Stimulated activated naive B cell treated with anti-CD40 and anti-IgM and Interleukin-4, amounts not matched to agents 10 μg/mL and 1 μg/mL and 100 μg/mL, for 72 hours (primary cell): ENCODE results near the gene RRN3.
"Not testable (repeated sequence)": the region's sequence is repeated elsewhere in the genome, so short reads cannot be mapped to it uniquely, and the experiment has no call there.

Experiments used
- ATAC-seq, 2 donors: fragments of 150-1000 bp; cut with Tn5 transposase; replicated peaks; 2 replicates each; pipeline ENCODE4 v1.10.0; 2021; ENCODE audit warnings: moderate library complexity in 1 of 2
- DNase-seq: peaks from one replicate; pipeline ENCODE4 v3.0.0; 2021
- H3K27ac Mint-ChIP-seq: one replicate; pipeline ENCODE4 v1.8.0; 2022; ENCODE audit warnings: mild to moderate bottlenecking, mixed read lengths
- H3K27me3 Mint-ChIP-seq, 2 donors: one replicate each; pipeline ENCODE4 v1.8.0; 2022; ENCODE audit warnings: mixed read lengths in 2 of 2
- H3K36me3 Mint-ChIP-seq, 2 donors: one replicate each; pipeline ENCODE4 v1.8.0; 2022; ENCODE audit warnings: mixed read lengths in 2 of 2, mild to moderate bottlenecking in 1 of 2
- H3K4me1 Mint-ChIP-seq, 2 donors: one replicate each; pipeline ENCODE4 v1.8.0; 2022; ENCODE audit warnings: mixed read lengths in 2 of 2, mild to moderate bottlenecking in 1 of 2
- H3K4me3 Mint-ChIP-seq, 2 donors: one replicate each; pipeline ENCODE4 v1.8.0; 2022; ENCODE audit warnings: mild to moderate bottlenecking in 2 of 2, mixed read lengths in 2 of 2, moderate library complexity in 1 of 2
- H3K9me3 Mint-ChIP-seq, 2 donors: one replicate each; pipeline ENCODE4 v1.8.0; 2022; ENCODE audit warnings: mixed read lengths in 2 of 2, mild to moderate bottlenecking in 1 of 2

Gene RRN3

GRCh38 chr16:15130943-15131700 lies 37.0 kb upstream of the RRN3 start:
- ATAC-seq, H3K9me3 Mint-ChIP-seq, DNase-seq, H3K36me3 Mint-ChIP-seq, H3K4me3 Mint-ChIP-seq, H3K4me1 Mint-ChIP-seq, H3K27me3 Mint-ChIP-seq: not testable (repeated sequence)
- peak overlapping the region; percentile 14 for H3K27ac Mint-ChIP-seq

GRCh38 chr16:15130256-15130932 lies 36.3 kb upstream of the RRN3 start:
- H3K27me3 Mint-ChIP-seq, H3K9me3 Mint-ChIP-seq, H3K27ac Mint-ChIP-seq, H3K36me3 Mint-ChIP-seq, H3K4me3 Mint-ChIP-seq, ATAC-seq, H3K4me1 Mint-ChIP-seq, DNase-seq: not testable (repeated sequence)

GRCh38 chr16:15127641-15128425 lies 33.8 kb upstream of the RRN3 start:
- not testable (repeated sequence) for ATAC-seq, H3K36me3 Mint-ChIP-seq, H3K4me3 Mint-ChIP-seq, H3K27me3 Mint-ChIP-seq, DNase-seq, H3K27ac Mint-ChIP-seq, H3K9me3 Mint-ChIP-seq, H3K4me1 Mint-ChIP-seq

- not testable (repeated sequence) for DNase-seq, H3K27ac Mint-ChIP-seq, ATAC-seq, H3K36me3 Mint-ChIP-seq, H3K27me3 Mint-ChIP-seq, H3K9me3 Mint-ChIP-seq, H3K4me3 Mint-ChIP-seq, H3K4me1 Mint-ChIP-seq
Observed at GRCh38 chr16:15100372-15100987, 6.4 kb upstream of the RRN3 start.

GRCh38 chr16:15099366-15099909 lies 5.4 kb upstream of the RRN3 start:
- not testable (repeated sequence) for H3K27ac Mint-ChIP-seq, H3K36me3 Mint-ChIP-seq, H3K27me3 Mint-ChIP-seq, H3K4me1 Mint-ChIP-seq, H3K9me3 Mint-ChIP-seq, H3K4me3 Mint-ChIP-seq, ATAC-seq, DNase-seq

- H3K27ac Mint-ChIP-seq, H3K27me3 Mint-ChIP-seq, DNase-seq, ATAC-seq, H3K4me3 Mint-ChIP-seq, H3K9me3 Mint-ChIP-seq: not testable (repeated sequence)
- Mint-ChIP-seq H3K4me1 (peaks cover 8 to 17% of the 10 kb centered on the region in 2 donors), H3K36me3 (peaks cover 12% of the 10 kb centered on the region in 2 donors)
Observed at GRCh38 chr16:15096583-15096972, 2.5 kb upstream of the RRN3 start.

GRCh38 chr16:15093571-15093954 lies 509 bp downstream of the RRN3 start:
- H3K36me3 Mint-ChIP-seq, result peaks cover 20 to 24% of the 10 kb centered on the region in 2 donors
- not testable (repeated sequence) for H3K27me3 Mint-ChIP-seq, ATAC-seq, DNase-seq, H3K9me3 Mint-ChIP-seq
- H3K4me3 Mint-ChIP-seq, result peak overlapping the region; percentile 99 to 100
- H3K27ac Mint-ChIP-seq, result peak overlapping the region; percentile 100
- H3K4me1 Mint-ChIP-seq, result peaks cover 8 to 28% of the 10 kb centered on the region in 2 donors

GRCh38 chr16:15090663-15091269 lies 3.3 kb downstream of the RRN3 start:
- not testable (repeated sequence) for ATAC-seq, H3K27me3 Mint-ChIP-seq, H3K27ac Mint-ChIP-seq, H3K9me3 Mint-ChIP-seq, DNase-seq, H3K4me3 Mint-ChIP-seq
- Mint-ChIP-seq H3K4me1 (peaks cover 8 to 28% of the 10 kb centered on the region in 2 donors), H3K36me3 (peaks cover 20 to 24% of the 10 kb centered on the region in 2 donors)

GRCh38 chr16:15082788-15083187 lies 11.3 kb downstream of the RRN3 start:
- H3K27ac Mint-ChIP-seq, result peak overlapping the region; percentile 62

GRCh38 chr16:15080883-15081282 lies 13.2 kb downstream of the RRN3 start:
- not testable (repeated sequence) for ATAC-seq, H3K4me3 Mint-ChIP-seq, H3K27me3 Mint-ChIP-seq, H3K27ac Mint-ChIP-seq, H3K9me3 Mint-ChIP-seq, H3K4me1 Mint-ChIP-seq, DNase-seq
- peaks cover 36 to 47% of the 10 kb centered on the region in 2 donors for H3K36me3 Mint-ChIP-seq

More at GRCh38 chr16:15082788-15083187, 11.3 kb downstream of the RRN3 start:
- not testable (repeated sequence) for H3K27me3 Mint-ChIP-seq, DNase-seq, H3K4me1 Mint-ChIP-seq, H3K9me3 Mint-ChIP-seq, H3K4me3 Mint-ChIP-seq
- peaks cover 23 to 34% of the 10 kb centered on the region in 2 donors for H3K36me3 Mint-ChIP-seq
- ATAC-seq, result peak in 1 of 2 donors; percentile 46

GRCh38 chr16:15076161-15076560 lies 17.9 kb downstream of the RRN3 start:
- H3K9me3 Mint-ChIP-seq, H3K4me3 Mint-ChIP-seq, H3K27me3 Mint-ChIP-seq, DNase-seq, ATAC-seq, H3K4me1 Mint-ChIP-seq: not testable (repeated sequence)
- peak overlapping the region; percentile 66 for H3K27ac Mint-ChIP-seq
- H3K36me3 Mint-ChIP-seq, result peaks cover 40 to 50% of the 10 kb centered on the region in 2 donors

- H3K27ac Mint-ChIP-seq, result no peak overlapping the region
- ATAC-seq, result no peak
- no peaks in the 10 kb centered on the region for H3K27me3 Mint-ChIP-seq
- no peak overlapping the region for H3K4me3 Mint-ChIP-seq
- H3K36me3 Mint-ChIP-seq, result peaks cover 33 to 36% of the 10 kb centered on the region in 2 donors
- H3K4me1 Mint-ChIP-seq, result peaks cover 3 to 5% of the 10 kb centered on the region in 2 donors
- no peaks in the 10 kb centered on the region for H3K9me3 Mint-ChIP-seq
- DNase-seq, result no peak
Observed at GRCh38 chr16:15073101-15073500, 21.0 kb downstream of the RRN3 start.

GRCh38 chr16:15071916-15072769 lies 21.9 kb downstream of the RRN3 start:
- peak; percentile 56 to 75 for ATAC-seq
- H3K36me3 Mint-ChIP-seq, result peaks cover 25 to 26% of the 10 kb centered on the region in 2 donors
- not testable (repeated sequence) for H3K27ac Mint-ChIP-seq, H3K27me3 Mint-ChIP-seq, H3K4me3 Mint-ChIP-seq, DNase-seq, H3K9me3 Mint-ChIP-seq, H3K4me1 Mint-ChIP-seq
